IMR-90 (cell line): ENCODE data around the gene NPAS3.

ENCODE experiments used
- BHLHE40 ChIP-seq: fragments of 150-350 bp; IDR thresholded peaks from 2 replicates; pipeline ENCODE4 v1.6.1; 2016; ENCODE audit warnings: mild to moderate bottlenecking, low read depth, low read length
- CTCF ChIP-seq: conservative IDR thresholded peaks from 2 replicates; pipeline ENCODE4 v1.5.1; 2012; ENCODE audit warnings: mild to moderate bottlenecking, low read depth, low read length, improper control_type of control experiment
- MAZ ChIP-seq: IDR thresholded peaks from 2 replicates; pipeline ENCODE4 v1.6.1; 2012; ENCODE audit warnings: low read depth, mild to moderate bottlenecking, low read length, improper control_type of control experiment, moderate library complexity, borderline replicate concordance
- MXI1 ChIP-seq: IDR thresholded peaks from 2 replicates; pipeline ENCODE4 v1.6.1; 2012; ENCODE audit warnings: low read depth, mild to moderate bottlenecking, low read length, moderate library complexity, borderline replicate concordance
- NFE2L2 ChIP-seq: fragments of 150-350 bp; IDR thresholded peaks from 2 replicates; pipeline ENCODE4 v1.6.1; 2016; ENCODE audit warnings: low read depth, mild to moderate bottlenecking, low read length
- POLR2A ChIP-seq: IDR thresholded peaks from 2 replicates; pipeline ENCODE4 v1.6.1; 2012; ENCODE audit warnings: mild to moderate bottlenecking, low read depth, low read length
- RAD21 ChIP-seq: IDR thresholded peaks from 2 replicates; pipeline ENCODE4 v1.6.1; 2012; ENCODE audit warnings: low read length, improper control_type of control experiment
- RFX5 ChIP-seq: IDR thresholded peaks from 2 replicates; pipeline ENCODE4 v1.8.0; 2012; ENCODE audit warnings: low read depth, mild to moderate bottlenecking, low read length, moderate library complexity
- SMC3 ChIP-seq: fragments of 150-350 bp; IDR thresholded peaks from 2 replicates; pipeline ENCODE4 v1.6.1; 2016; ENCODE audit warnings: low read depth, mild to moderate bottlenecking, antibody characterized with exemption, low read length, moderate library complexity
- TF ChIP-seq, protein P1 (sequence below): fragments of 150-350 bp; IDR thresholded peaks from 2 replicates; pipeline ENCODE4 v1.6.1; 2017; ENCODE audit warnings: mild to moderate bottlenecking, antibody characterized with exemption, low read length, low read depth

DNA sequence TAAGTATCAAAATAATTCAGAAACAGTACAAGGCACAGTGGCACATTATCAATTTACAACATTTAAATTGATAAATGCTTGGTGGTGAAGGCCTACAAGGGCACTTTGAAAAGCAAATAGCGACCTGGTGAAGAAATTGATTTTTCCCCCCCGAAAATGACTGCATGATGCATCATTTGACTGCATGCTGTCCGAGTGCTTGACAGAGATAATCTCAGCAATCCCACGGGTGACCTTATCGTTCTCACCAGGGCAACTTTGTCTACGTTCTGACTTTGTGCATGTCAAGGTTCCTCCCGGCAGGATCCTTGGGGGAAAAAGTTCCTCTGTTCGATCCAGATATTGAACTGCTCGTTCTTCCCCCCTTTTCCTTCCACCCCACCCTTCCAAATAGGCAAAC is 627.4 kb downstream of the NPAS3 start:
- TF ChIP-seq CTCF (no peak), RFX5 (no peak), MAZ (no peak), BHLHE40 (no peak), POLR2A (no peak), RAD21 (no peak), NFE2L2 (no peak), MXI1 (no peak), SMC3 (no peak)
- TF ChIP-seq, protein P1, sequence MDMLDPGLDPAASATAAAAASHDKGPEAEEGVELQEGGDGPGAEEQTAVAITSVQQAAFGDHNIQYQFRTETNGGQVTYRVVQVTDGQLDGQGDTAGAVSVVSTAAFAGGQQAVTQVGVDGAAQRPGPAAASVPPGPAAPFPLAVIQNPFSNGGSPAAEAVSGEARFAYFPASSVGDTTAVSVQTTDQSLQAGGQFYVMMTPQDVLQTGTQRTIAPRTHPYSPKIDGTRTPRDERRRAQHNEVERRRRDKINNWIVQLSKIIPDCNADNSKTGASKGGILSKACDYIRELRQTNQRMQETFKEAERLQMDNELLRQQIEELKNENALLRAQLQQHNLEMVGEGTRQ = no peak
